Activated CD4-positive, alpha-beta T cell treated with anti-CD3 and anti-CD28 coated beads, Interleukin-2, Interleukin-6, amounts not matched to agents 100 ng/mL and 50 ng/mL, durations not matched to agents 16 hours and 8 hours (primary cell): Measurements from ENCODE around the gene CDH13.

Source experiments
- DNase-seq: peaks from one replicate; pipeline ENCODE4 v3.0.0-alpha.2; 2020

CDH13 gene

GRCh38 chr16:83797013-83797412 lies 1170.2 kb downstream of the CDH13 start:
- no peak for DNase-seq

- DNase-seq: no peak
These were observed 1172.6 kb downstream of the CDH13 start for GRCh38 chr16:83799336-83799735.

DNA sequence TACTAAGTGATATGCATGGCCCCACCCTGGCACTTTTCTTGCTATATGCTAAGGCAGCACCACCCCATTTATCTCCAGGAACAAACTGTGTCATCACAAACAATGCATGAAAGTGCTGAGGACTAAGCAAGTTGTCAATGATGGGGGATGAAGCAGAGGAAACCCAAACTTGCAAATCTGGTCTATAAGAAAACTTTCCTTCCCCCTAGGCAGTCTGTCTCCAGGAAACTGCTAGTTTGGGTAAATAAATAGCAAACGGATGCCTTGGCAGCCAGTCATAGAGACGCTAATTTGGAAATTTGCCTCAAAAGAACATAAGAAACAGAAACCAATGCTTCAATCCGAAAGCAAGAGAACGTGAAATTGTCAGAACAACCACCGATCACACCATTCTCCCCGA lies 1175.4 kb downstream of the CDH13 start:
- DNase-seq: no peak

- no peak for DNase-seq
These were observed 1175.9 kb downstream of the CDH13 start for GRCh38 chr16:83802554-83803205.

DNA sequence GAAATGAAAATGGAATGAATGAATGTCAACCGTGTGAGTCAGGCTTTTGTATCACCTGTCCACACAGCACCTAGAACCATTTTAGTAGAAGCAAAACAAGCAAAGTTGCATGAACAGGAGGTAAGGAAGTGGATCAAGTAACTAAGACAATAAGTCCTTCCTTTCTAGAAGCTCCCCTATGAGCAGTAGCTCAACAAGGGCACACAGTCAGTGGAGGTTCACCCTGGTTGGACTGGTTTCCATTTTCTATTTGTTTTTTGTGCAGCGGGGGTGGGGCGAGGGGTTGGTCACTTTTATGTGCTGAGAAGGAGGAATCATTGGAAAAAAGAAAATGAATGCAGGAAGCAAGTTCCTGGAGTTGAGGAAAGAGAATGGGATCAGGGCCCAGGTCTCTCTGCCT lies 1177.0 kb downstream of the CDH13 start:
- no peak for DNase-seq

DNA sequence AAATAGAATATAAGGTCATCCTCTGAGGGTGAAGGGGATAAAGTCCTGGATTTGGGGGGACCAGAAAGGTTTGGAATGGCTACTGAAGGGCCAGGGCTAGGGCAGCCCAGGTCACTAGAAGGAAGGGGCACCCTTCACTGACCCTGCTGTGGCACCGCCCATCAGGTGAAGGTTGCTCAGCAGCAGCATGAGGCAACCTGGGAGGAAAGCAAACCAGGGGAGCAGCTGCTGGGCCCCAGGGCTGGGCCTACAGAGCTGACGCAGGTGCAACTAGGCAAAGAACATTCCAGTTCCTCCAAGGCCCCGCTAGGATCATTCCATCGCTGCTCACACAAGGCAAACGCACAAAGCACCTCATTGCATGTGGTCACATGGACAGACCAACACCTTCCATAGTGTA lies 1177.6 kb downstream of the CDH13 start:
- DNase-seq: no peak

GRCh38 chr16:83806036-83806435 lies 1179.3 kb downstream of the CDH13 start:
- DNase-seq: no peak

GRCh38 chr16:83806731-83807130 lies 1180.0 kb downstream of the CDH13 start:
- DNase-seq: no peak

GRCh38 chr16:83807327-83807709 lies 1180.5 kb downstream of the CDH13 start:
- DNase-seq: no peak

- DNase-seq: peak; percentile 97
These were observed 1181.2 kb downstream of the CDH13 start, which contains the start of gene HSBP1 for GRCh38 chr16:83807710-83808572. TSS of gene HSBP1 (plus strand) at chr16:83807978. CDS start at chr16:83808077, 99 bp downstream.

- DNase-seq: no peak
These were observed 1181.8 kb downstream of the CDH13 start for GRCh38 chr16:83808573-83809014.

DNA sequence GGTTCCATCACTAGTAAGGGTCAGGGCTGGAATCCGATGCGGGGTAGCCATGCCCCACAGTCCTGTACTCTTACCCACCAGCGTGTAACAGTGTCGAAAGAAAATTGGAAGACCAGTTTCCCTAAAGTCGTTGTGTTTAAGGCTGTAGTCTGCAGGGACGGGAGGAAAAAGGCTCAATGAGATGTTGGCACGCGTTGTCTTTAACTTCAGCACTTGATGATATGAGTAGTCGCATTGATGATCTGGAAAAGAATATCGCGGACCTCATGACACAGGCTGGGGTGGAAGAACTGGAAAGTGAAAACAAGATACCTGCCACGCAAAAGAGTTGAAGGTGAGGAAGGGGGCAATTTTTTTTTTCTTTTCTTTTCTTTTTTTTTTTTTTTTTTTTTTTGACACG lies 1182.3 kb downstream of the CDH13 start:
- DNase-seq: no peak

DNA sequence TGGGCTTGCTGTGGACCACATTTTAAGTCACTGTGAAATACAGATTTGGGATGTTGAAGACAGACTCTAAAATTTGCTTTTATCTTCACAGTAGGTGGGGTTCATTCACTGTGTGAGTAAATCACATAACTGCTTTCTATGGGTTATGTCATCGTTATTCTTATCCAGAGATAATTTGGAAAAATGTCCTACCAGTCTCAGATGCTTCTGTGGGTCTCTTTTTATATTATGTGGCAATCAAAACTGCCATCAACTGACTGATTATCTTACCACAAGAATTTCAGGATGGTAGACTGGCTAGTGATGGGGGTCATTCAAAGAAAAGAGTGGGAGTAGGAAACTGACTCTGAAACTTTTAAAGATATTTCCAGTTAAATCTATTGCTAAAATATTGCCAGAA lies 1184.1 kb downstream of the CDH13 start:
- no peak for DNase-seq

DNA sequence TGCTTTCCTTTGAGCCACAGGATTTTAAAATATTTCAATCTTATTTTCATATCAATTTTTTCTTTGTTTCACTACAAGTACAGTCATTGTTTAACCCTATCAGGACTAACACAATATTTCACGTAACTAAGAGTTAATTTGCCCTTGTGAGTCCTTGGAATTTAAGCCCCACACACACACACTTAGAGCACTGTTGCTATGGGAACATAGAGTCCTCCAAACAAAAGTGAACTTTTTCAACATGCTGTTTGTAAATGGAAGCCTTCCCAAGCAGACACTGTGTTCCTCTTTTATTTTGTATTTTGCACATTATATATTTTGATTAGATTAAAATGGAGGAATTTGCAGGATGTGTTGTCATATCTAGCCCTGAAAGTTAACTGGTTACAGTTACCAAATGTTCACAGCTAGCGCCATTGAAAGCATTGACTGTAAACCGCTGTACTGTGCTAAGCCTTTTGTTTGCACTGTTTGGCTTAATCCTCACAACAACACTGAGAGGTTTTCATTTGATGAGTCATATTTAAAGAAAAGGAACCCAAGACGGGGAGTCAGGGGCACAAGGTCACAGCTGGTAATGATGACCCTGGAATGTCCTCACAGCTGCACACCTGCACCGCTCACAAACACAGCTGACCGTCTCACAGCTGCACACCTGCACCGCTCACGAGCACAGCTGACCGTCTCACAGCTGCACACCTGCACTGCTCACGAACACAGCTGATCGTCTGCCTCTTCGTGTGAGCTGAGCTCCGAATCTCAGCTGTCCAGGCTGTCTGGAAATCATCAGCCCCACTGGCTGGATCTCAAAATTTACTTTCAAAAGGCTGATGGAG lies 1187.3 kb downstream of the CDH13 start:
- DNase-seq: no peak

- DNase-seq: no peak
These were observed 1187.9 kb downstream of the CDH13 start for GRCh38 chr16:83814659-83814985.

DNA sequence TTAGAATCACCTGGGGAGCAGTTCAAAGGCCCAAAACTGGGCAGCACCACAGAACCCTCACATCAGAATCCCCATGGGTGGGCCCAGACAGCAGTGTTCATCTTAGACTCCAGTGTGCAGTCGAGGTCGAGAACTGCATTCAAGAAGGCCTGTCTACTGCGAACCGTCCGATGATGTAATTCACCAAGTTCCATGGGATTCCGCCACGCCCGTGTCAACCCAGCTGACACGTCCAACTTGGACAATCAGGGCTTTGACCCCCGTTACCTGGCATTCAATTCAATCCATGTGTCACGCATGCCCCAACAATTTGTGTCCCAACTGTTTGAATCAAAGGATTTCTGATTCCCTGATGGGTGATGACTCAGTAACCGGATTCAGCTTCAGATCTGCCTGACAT lies 1190.3 kb downstream of the CDH13 start:
- no peak for DNase-seq

DNA sequence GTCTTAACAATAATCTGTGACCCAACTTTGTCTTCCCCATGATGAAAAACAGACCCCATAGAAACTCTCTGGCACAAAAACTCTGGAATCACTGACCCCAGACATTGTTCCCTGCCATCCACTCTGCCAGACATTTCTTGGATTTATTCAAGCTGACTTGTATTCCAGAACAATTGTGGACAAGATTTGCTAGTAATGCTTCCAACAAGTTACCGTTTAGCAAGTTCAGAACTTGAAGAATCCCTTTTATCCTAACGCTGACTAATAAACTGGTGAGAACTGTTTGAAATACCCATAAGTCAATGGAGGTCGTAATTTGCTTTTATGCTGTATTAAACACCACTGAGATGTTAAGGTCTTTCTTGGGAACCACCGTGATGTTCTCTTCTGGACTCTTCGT lies 1191.5 kb downstream of the CDH13 start:
- no peak for DNase-seq

GRCh38 chr16:83819361-83819760 lies 1192.6 kb downstream of the CDH13 start:
- no peak for DNase-seq

GRCh38 chr16:83826146-83826913 lies 1199.6 kb downstream of the CDH13 start:
- peak; percentile 85 for DNase-seq

DNA sequence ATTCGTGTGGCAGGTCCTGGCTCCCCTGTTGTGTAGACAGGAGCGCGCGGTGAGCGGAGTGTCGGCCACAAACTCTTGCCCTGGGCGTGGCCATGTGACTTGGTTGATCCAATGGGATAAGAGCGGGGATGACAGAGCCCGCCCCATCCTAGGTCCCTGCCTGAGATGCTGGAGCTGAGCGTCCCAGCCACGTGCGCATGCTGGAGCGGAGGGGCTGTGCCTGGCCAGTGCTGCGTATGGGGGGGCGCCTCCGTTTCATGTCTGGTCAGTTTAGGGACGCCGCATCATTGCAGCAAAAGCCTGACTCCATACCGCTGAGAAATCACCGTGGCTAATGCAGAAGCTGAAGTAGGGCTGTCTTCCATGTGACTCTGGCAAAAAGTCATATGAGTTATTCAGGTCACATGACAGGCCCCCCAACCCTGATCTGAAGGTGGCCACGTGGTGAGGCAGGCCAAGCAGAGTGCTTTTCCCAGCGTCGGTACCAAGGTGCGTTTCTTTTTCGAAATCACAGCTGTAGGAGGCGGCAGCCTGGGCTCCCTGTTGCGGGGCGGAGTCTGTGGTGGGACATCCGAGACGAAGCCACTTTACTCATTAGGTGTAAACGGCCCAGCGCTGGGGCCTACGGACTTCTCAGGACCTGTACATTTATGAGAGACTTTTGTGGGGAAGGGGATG lies 1203.5 kb downstream of the CDH13 start:
- DNase-seq: no peak

DNA sequence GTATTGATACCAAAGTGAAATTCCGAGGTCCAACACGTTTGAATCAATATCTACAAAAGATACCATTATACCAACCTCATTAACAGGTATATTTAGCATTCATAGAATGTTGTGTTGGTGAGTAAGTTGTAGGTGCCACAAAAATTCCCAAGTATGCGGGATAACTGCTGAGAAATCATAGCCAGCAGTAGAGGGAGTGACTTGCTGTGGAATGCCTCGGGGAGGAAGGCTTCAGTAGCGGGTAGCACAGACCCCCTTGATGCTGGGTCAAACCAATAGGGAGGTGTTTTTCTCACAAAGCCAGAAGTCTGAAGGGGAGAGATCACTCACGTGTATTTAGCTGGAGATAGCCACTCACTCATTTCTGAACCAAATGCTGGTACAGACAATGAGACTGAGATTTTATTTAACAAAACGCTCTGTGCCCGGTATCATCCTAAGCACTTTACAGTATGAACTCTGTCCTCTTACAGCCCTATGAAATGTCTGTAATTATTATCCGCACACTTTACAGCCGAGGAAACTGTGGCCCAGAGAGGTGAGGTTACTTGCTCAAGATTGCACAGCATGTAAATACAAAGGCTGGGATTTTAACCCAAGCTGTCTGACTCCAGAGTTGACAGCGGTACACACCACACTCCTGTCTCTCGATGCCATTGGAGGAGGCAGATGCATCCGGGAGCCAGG lies 1204.1 kb downstream of the CDH13 start:
- DNase-seq: no peak
